ENCODE data around the gene GUCD1. TPM values are rescaled to one million over a fixed set of nuclear protein-coding genes. Genes with fewer than 3 reads are reported as not detected.

The GUCD1 gene
- total RNA-seq, 1 donor from 2014 or later: 64.9 TPM

- Mint-ChIP-seq H3K9me3 (ENCODE audit: unreplicated experiment) (peaks cover 2% of the 10 kb centered on the region), H3K4me1 (ENCODE audit: low read depth, unreplicated experiment) (peaks cover 7% of the 10 kb centered on the region), H3K27me3 (ENCODE audit: unreplicated experiment) (no peaks in the 10 kb centered on the region), H3K36me3 (ENCODE audit: unreplicated experiment) (no peaks in the 10 kb centered on the region), H3K4me3 (ENCODE audit: unreplicated experiment) (no peak overlapping the region), H3K27ac (ENCODE audit: unreplicated experiment) (no peak overlapping the region)
- TF ChIP-seq, protein P1, sequence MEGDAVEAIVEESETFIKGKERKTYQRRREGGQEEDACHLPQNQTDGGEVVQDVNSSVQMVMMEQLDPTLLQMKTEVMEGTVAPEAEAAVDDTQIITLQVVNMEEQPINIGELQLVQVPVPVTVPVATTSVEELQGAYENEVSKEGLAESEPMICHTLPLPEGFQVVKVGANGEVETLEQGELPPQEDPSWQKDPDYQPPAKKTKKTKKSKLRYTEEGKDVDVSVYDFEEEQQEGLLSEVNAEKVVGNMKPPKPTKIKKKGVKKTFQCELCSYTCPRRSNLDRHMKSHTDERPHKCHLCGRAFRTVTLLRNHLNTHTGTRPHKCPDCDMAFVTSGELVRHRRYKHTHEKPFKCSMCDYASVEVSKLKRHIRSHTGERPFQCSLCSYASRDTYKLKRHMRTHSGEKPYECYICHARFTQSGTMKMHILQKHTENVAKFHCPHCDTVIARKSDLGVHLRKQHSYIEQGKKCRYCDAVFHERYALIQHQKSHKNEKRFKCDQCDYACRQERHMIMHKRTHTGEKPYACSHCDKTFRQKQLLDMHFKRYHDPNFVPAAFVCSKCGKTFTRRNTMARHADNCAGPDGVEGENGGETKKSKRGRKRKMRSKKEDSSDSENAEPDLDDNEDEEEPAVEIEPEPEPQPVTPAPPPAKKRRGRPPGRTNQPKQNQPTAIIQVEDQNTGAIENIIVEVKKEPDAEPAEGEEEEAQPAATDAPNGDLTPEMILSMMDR (IDR thresholded peaks at IDR 0.05; ENCODE audit: partially characterized antibody, unreplicated experiment): no peak
- DNase-seq: no peak
These were observed 32.3 kb upstream of the GUCD1 start for GRCh38 chr22:24587251-24587650.

GRCh38 chr22:24585927-24586546 is 31.1 kb upstream of the GUCD1 start:
- no peaks in the 10 kb centered on the region for H3K9me3 Mint-ChIP-seq (ENCODE audit: unreplicated experiment)
- peaks cover 4% of the 10 kb centered on the region for H3K4me1 Mint-ChIP-seq (ENCODE audit: low read depth, unreplicated experiment)
- TF ChIP-seq, protein P1 (IDR thresholded peaks at IDR 0.05; ENCODE audit: partially characterized antibody, unreplicated experiment): no peak
- no peaks in the 10 kb centered on the region for H3K27me3 Mint-ChIP-seq (ENCODE audit: unreplicated experiment)
- H3K36me3 Mint-ChIP-seq (ENCODE audit: unreplicated experiment): no peaks in the 10 kb centered on the region
- H3K4me3 Mint-ChIP-seq (ENCODE audit: unreplicated experiment): no peak overlapping the region
- no peak overlapping the region for H3K27ac Mint-ChIP-seq (ENCODE audit: unreplicated experiment)
- no peak for DNase-seq

DNA sequence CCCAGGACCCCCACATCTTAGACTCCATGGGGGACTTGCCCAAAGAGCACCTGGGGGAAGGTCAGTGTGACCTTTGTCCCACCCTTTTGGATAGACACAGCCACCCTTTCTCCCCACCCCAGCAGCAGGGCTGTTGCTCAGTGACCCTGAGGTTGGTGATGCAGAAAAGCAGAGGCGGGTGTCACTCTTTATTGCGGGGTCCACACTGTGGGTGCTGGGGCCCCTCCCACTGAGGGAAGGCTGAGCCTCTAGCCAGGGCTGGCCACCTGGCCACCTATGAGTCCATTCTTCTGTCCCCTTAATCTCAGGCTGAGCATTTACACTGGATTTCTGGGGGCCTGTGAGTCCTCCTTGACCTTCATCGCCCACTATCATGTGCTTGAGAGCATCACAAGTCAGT is 30.5 kb upstream of the GUCD1 start:
- Mint-ChIP-seq H3K4me3 (ENCODE audit: unreplicated experiment) (no peak overlapping the region), H3K4me1 (ENCODE audit: low read depth, unreplicated experiment) (peaks cover under 1% of the 10 kb centered on the region), H3K27me3 (ENCODE audit: unreplicated experiment) (no peaks in the 10 kb centered on the region), H3K36me3 (ENCODE audit: unreplicated experiment) (no peaks in the 10 kb centered on the region), H3K9me3 (ENCODE audit: unreplicated experiment) (no peaks in the 10 kb centered on the region), H3K27ac (ENCODE audit: unreplicated experiment) (no peak overlapping the region)
- TF ChIP-seq, protein P1 (IDR thresholded peaks at IDR 0.05; ENCODE audit: partially characterized antibody, unreplicated experiment): no peak
- DNase-seq: no peak

- Mint-ChIP-seq H3K4me1 (ENCODE audit: low read depth, unreplicated experiment) (no peaks in the 10 kb centered on the region), H3K9me3 (ENCODE audit: unreplicated experiment) (no peaks in the 10 kb centered on the region), H3K4me3 (ENCODE audit: unreplicated experiment) (no peak overlapping the region), H3K27ac (ENCODE audit: unreplicated experiment) (no peak overlapping the region), H3K36me3 (ENCODE audit: unreplicated experiment) (no peaks in the 10 kb centered on the region), H3K27me3 (ENCODE audit: unreplicated experiment) (no peaks in the 10 kb centered on the region)
- DNase-seq: no peak
- TF ChIP-seq, protein P1 (IDR thresholded peaks at IDR 0.05; ENCODE audit: partially characterized antibody, unreplicated experiment): no peak
These were observed 30.0 kb upstream of the GUCD1 start for GRCh38 chr22:24584871-24585411.

DNA sequence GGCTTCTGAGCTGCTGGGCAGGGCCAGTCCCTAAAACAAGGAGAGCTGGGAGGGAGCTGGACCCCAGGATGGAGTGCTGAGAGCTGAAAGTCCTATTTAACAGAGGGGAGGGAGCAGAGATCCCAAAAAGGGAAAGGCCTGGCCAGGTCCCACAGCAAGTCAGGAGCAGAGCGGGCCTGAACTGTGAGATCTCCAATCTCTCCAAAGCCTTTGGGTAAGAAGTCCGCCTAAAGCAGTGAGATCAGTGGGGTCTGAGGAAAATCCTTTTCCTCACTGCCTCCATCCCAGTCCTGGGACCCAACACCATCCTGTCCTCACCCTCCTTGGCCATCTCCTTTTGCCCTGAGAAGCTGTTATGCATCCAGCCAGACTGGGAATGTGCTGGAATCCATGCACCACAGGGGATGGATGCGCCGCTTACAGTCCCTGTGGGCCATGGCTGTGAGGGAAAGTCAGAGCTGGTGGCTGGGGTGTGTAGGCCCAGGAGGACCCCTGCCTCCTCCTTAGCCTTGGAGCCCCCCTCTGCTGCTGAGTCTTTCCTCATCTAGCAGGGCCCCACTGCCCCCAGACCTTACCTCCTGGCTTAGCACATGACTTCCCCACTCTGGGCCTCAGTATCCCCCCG is 29.3 kb upstream of the GUCD1 start:
- H3K9me3 Mint-ChIP-seq (ENCODE audit: unreplicated experiment): no peaks in the 10 kb centered on the region
- no peak for DNase-seq
- no peak overlapping the region for H3K27ac Mint-ChIP-seq (ENCODE audit: unreplicated experiment)
- H3K4me3 Mint-ChIP-seq (ENCODE audit: unreplicated experiment): no peak overlapping the region
- H3K4me1 Mint-ChIP-seq (ENCODE audit: low read depth, unreplicated experiment): no peaks in the 10 kb centered on the region
- H3K27me3 Mint-ChIP-seq (ENCODE audit: unreplicated experiment): no peaks in the 10 kb centered on the region
- TF ChIP-seq, protein P1 (IDR thresholded peaks at IDR 0.05; ENCODE audit: partially characterized antibody, unreplicated experiment): no peak
- no peaks in the 10 kb centered on the region for H3K36me3 Mint-ChIP-seq (ENCODE audit: unreplicated experiment)
